GM23248 (cell line): ENCODE results near the gene SRSF5.

Experiments used
- EZH2 ChIP-seq: fragments of 200-600 bp; sonication (generic); IDR thresholded peaks from 2 replicates; pipeline ENCODE4 v1.6.1; 2018; ENCODE audit warnings: antibody characterized with exemption, mild to moderate bottlenecking; ENCODE audit not compliant: insufficient read depth, poor library complexity, severe bottlenecking
- EZH2phosphoT487 ChIP-seq: fragments of 200-600 bp; sonication (generic); IDR thresholded peaks from 2 replicates; pipeline ENCODE4 v1.6.1; 2018; ENCODE audit warnings: antibody characterized with exemption, moderate library complexity, mild to moderate bottlenecking, low read depth; ENCODE audit not compliant: insufficient read depth

- TF ChIP-seq EZH2 (no peak), EZH2phosphoT487 (no peak)
These were observed 48.6 kb downstream of the SRSF5 start for GRCh38 chr14:69815556-69815955.
